ENCODE results near the gene SLC17A3. TPM values are rescaled to one million over a fixed set of nuclear protein-coding genes. Genes with fewer than 3 reads are reported as not detected.

The SLC17A3 gene
- total and polyA plus RNA-seq, 8 donors = 0.02 TPM; not detected in 7

- intact Hi-C loops (cut with DNase I) = no loop called here
- Histone ChIP-seq H3K27ac (no peak overlapping the region), H3K27me3 (no peaks in the 10 kb centered on the region), H3K4me1 (no peaks in the 10 kb centered on the region), H3K36me3 (no peaks in the 10 kb centered on the region), H3K9me3 (no peaks in the 10 kb centered on the region), H3K4me3 (no peak overlapping the region)
- ATAC-seq (no peak), FAIRE-seq (no peak), DNase-seq (no peak)
- 82 to 91% methylated on average over 4 of the region's 4 CpGs for WGBS, 2 donors
- TF ChIP-seq CTCF (IDR thresholded peaks at IDR 0.05) = no peak
Observed at GRCh38 chr6:25862199-25862598, 11.8 kb downstream of the SLC17A3 start.

GRCh38 chr6:25852756-25853155 is 21.3 kb downstream of the SLC17A3 start:
- Histone ChIP-seq H3K4me3 (no peak overlapping the region), H3K36me3 (no peaks in the 10 kb centered on the region), H3K4me1 (no peaks in the 10 kb centered on the region), H3K9me3 (no peaks in the 10 kb centered on the region), H3K27ac (no peak overlapping the region), H3K27me3 (no peaks in the 10 kb centered on the region)
- TF ChIP-seq CTCF (IDR thresholded peaks at IDR 0.05) = no peak
- intact Hi-C loops (cut with DNase I) = no loop called here
- ATAC-seq = no peak
- DNase-seq = no peak
- no peak for FAIRE-seq

GRCh38 chr6:25851961-25852360 is 22.1 kb downstream of the SLC17A3 start:
- H3K4me1 ChIP-seq = no peaks in the 10 kb centered on the region
- no peak for DNase-seq
- TF ChIP-seq CTCF (IDR thresholded peaks at IDR 0.05) = no peak
- FAIRE-seq = no peak
- no peaks in the 10 kb centered on the region for H3K9me3 ChIP-seq
- no peaks in the 10 kb centered on the region for H3K27me3 ChIP-seq
- no peak overlapping the region for H3K27ac ChIP-seq
- 72 to 74% methylated on average over 2 of the region's 2 CpGs for WGBS, 2 donors
- no peak for ATAC-seq
- H3K36me3 ChIP-seq = no peaks in the 10 kb centered on the region
- no peak overlapping the region for H3K4me3 ChIP-seq
- intact Hi-C loops (cut with DNase I) = no loop called here

GRCh38 chr6:25844518-25844917 is 29.5 kb downstream of the SLC17A3 start:
- intact Hi-C loops (cut with DNase I) = no loop called here
- H3K27ac ChIP-seq = no peak overlapping the region
- H3K4me1 ChIP-seq = no peaks in the 10 kb centered on the region
- FAIRE-seq (no peak), DNase-seq (no peak), ATAC-seq (no peak)
- H3K4me3 ChIP-seq = no peak overlapping the region
- H3K36me3 ChIP-seq = no peaks in the 10 kb centered on the region
- WGBS, 2 donors = 65 to 78% methylated on average over 2 of the region's 2 CpGs
- no peaks in the 10 kb centered on the region for H3K9me3 ChIP-seq
- H3K27me3 ChIP-seq = no peaks in the 10 kb centered on the region
- no peak for TF ChIP-seq CTCF (IDR thresholded peaks at IDR 0.05)

GRCh38 chr6:25842526-25842925 is 31.5 kb downstream of the SLC17A3 start:
- Histone ChIP-seq H3K9me3 (no peaks in the 10 kb centered on the region), H3K36me3 (no peaks in the 10 kb centered on the region), H3K27ac (no peak overlapping the region), H3K4me3 (no peak overlapping the region), H3K27me3 (no peaks in the 10 kb centered on the region), H3K4me1 (no peaks in the 10 kb centered on the region)
- no peak for FAIRE-seq
- no peak for ATAC-seq
- no peak for TF ChIP-seq CTCF (IDR thresholded peaks at IDR 0.05)
- WGBS, 2 donors = 98% methylated on average over 1 of the region's 1 CpG
- no peak for DNase-seq
- intact Hi-C loops (cut with DNase I) = no loop called here
